GM12878 (cell line): ENCODE data around the gene ARPC1B. TPM values are rescaled to one million over a fixed set of nuclear protein-coding genes. Genes with fewer than 3 reads are reported as not detected.

Source experiments
- ASH2L ChIP-seq: fragments of 300-600, 200-600 bp; sonication (generic); IDR thresholded peaks from 2 replicates; pipeline ENCODE4 v1.6.1; 2017; ENCODE audit warnings: low read depth, mild to moderate bottlenecking, borderline replicate concordance
- BHLHE40 ChIP-seq, 2 experiments: fragments of 450-650 bp in 1 of 2; IDR thresholded peaks; 2 replicates each; pipeline ENCODE4 v1.6.1; 2011 to 2017; ENCODE audit warnings: low read depth in 2 of 2, borderline replicate concordance in 1 of 2, improper control_type of control experiment in 1 of 2, low read length in 1 of 2, mild to moderate bottlenecking in 1 of 2
- CBX3 ChIP-seq: fragments of 200-600 bp; sonication (generic); IDR thresholded peaks from 2 replicates; pipeline ENCODE4 v1.6.1; 2016; ENCODE audit warnings: low read depth, borderline replicate concordance
- CREB1 ChIP-seq: IDR thresholded peaks from 2 replicates; pipeline ENCODE4 v1.6.1; 2012; ENCODE audit warnings: low read depth, mild to moderate bottlenecking, inconsistent platforms
- ETV6 ChIP-seq, 2 experiments: fragments of 450-650 bp in 1 of 2; IDR thresholded peaks in 1 of 2; conservative IDR thresholded peaks in 1 of 2; 2 replicates each; pipeline ENCODE4 v1.6.1; 2014; ENCODE audit warnings: antibody characterized with exemption in 1 of 2, borderline replicate concordance in 1 of 2, low read depth in 1 of 2, mild to moderate bottlenecking in 1 of 2, moderate library complexity in 1 of 2
- FOXK2 ChIP-seq: fragments of 450-650 bp; IDR thresholded peaks from 2 replicates; pipeline ENCODE4 v1.6.1; 2017; ENCODE audit warnings: mild to moderate bottlenecking, moderate library complexity
- JUND ChIP-seq: IDR thresholded peaks from 2 replicates; pipeline ENCODE4 v1.6.1; 2012; ENCODE audit warnings: low read depth, mild to moderate bottlenecking, low read length, improper control_type of control experiment, moderate library complexity
- MYC ChIP-seq: IDR thresholded peaks from 2 replicates; pipeline ENCODE4 v1.6.1; 2011; ENCODE audit warnings: mild to moderate bottlenecking, low read length, moderate library complexity, inconsistent platforms; ENCODE audit not compliant: insufficient read depth, insufficient replicate concordance, insufficient read length, severe bottlenecking
- NR2C1 ChIP-seq: fragments of 450-650 bp; IDR thresholded peaks from 2 replicates; pipeline ENCODE4 v1.6.1; 2017; ENCODE audit warnings: antibody characterized with exemption, mild to moderate bottlenecking, moderate library complexity
- NRF1 ChIP-seq: conservative IDR thresholded peaks from 2 replicates; pipeline ENCODE4 v1.6.1; 2011; ENCODE audit warnings: mild to moderate bottlenecking, low read depth, low read length, improper control_type of control experiment
- POLR2AphosphoS2 ChIP-seq: IDR thresholded peaks from 2 replicates; pipeline ENCODE4 v1.6.1; 2011; ENCODE audit warnings: low read depth, mild to moderate bottlenecking, low read length, improper control_type of control experiment, moderate library complexity
- POLR2AphosphoS5 ChIP-seq: IDR thresholded peaks from 2 replicates; pipeline ENCODE4 v1.6.1; 2011; ENCODE audit warnings: mild to moderate bottlenecking, low read length, inconsistent platforms
- RB1 ChIP-seq: fragments of 450-650 bp; formaldehyde crosslinking; IDR thresholded peaks from 2 replicates; pipeline ENCODE4 v1.6.1; 2017; ENCODE audit warnings: mild to moderate bottlenecking, borderline replicate concordance
- RBBP5 ChIP-seq: fragments of 200-600 bp; sonication (generic); conservative IDR thresholded peaks from 2 replicates; pipeline ENCODE4 v1.6.1; 2016
- SMAD1 ChIP-seq: fragments of 450-650 bp; IDR thresholded peaks from 2 replicates; pipeline ENCODE4 v1.6.1; 2018; ENCODE audit warnings: mild to moderate bottlenecking, low read depth; ENCODE audit not compliant: partially characterized antibody
- SMAD5 ChIP-seq: IDR thresholded peaks from 2 replicates; pipeline ENCODE4 v1.6.1; 2016; ENCODE audit warnings: antibody characterized with exemption, low read depth
- SREBF2 ChIP-seq: IDR thresholded peaks from 2 replicates; pipeline ENCODE4 v1.6.1; 2012; ENCODE audit warnings: mild to moderate bottlenecking, low read length
- STAT3 ChIP-seq: IDR thresholded peaks from 2 replicates; pipeline ENCODE4 v1.6.1; 2011; ENCODE audit warnings: low read depth, low read length, improper control_type of control experiment
- TCF3 ChIP-seq: IDR thresholded peaks from 2 replicates; pipeline ENCODE4 v1.6.1; 2012; ENCODE audit warnings: low read depth, mild to moderate bottlenecking, low read length, borderline replicate concordance; ENCODE audit not compliant: insufficient read depth
- WRNIP1 ChIP-seq: IDR thresholded peaks from 2 replicates; pipeline ENCODE4 v1.6.1; 2011; ENCODE audit warnings: low read depth, low read length, improper control_type of control experiment, borderline replicate concordance
- ZNF207 ChIP-seq: fragments of 450-650 bp; IDR thresholded peaks from 2 replicates; pipeline ENCODE4 v1.6.1; 2014; ENCODE audit warnings: antibody characterized with exemption, mild to moderate bottlenecking, borderline replicate concordance
- polyA plus RNA-seq, 11 experiments: library from polyadenylated mRNA; depleted of rRNA in 4 of 11; unstranded in 6 of 11; stranded (reverse) in 5 of 11; fragments of >200 nt; fragmentation: Nextera tagmentation in 4 of 11; fragmentation: Illumina TruSeq in 1 of 11; extraction: Ambion mirVana in 4 of 11; extraction: Trizol in 1 of 11; gene quantifications; 1 replicate in 1 of 11; 2 replicates in 10 of 11; pipeline versions ENCODE4 v1.2.1 to v1.2.3, GENCODE V29; 2011 to 2016; ENCODE audit warnings: inconsistent platforms in 2 of 11, missing spikeins in 2 of 11, low read depth in 1 of 11
- total RNA-seq, 4 experiments: library from RNA; depleted of rRNA in 3 of 4; stranded (reverse); fragments of >200 nt in 3 of 4; fragmentation: Illumina TruSeq in 1 of 4; extraction: Trizol in 1 of 4; gene quantifications; 2 replicates each; pipeline versions ENCODE4 v1.2.1 to v1.2.3, GENCODE V29; 2013 to 2021
- TF ChIP-seq, protein P1 (sequence below): fragments of 450-650 bp; IDR thresholded peaks from 2 replicates; pipeline ENCODE4 v1.6.1; 2016; ENCODE audit warnings: mild to moderate bottlenecking
- TF ChIP-seq, protein P2 (sequence below): IDR thresholded peaks from 2 replicates; pipeline ENCODE4 v1.6.1; 2012; ENCODE audit warnings: low read length, inconsistent platforms
- TF ChIP-seq, protein P3 (sequence below): fragments of 150-350 bp; IDR thresholded peaks from 2 replicates; pipeline ENCODE4 v1.6.1; 2014; ENCODE audit warnings: mild to moderate bottlenecking, low read depth, low read length

Gene ARPC1B
- total and polyA plus RNA-seq, 10 of the 15 experiments (the other 5 are each of a cell fraction or from before 2014, with no cell fraction given): 14.1 to 762 (median 387) TPM

DNA sequence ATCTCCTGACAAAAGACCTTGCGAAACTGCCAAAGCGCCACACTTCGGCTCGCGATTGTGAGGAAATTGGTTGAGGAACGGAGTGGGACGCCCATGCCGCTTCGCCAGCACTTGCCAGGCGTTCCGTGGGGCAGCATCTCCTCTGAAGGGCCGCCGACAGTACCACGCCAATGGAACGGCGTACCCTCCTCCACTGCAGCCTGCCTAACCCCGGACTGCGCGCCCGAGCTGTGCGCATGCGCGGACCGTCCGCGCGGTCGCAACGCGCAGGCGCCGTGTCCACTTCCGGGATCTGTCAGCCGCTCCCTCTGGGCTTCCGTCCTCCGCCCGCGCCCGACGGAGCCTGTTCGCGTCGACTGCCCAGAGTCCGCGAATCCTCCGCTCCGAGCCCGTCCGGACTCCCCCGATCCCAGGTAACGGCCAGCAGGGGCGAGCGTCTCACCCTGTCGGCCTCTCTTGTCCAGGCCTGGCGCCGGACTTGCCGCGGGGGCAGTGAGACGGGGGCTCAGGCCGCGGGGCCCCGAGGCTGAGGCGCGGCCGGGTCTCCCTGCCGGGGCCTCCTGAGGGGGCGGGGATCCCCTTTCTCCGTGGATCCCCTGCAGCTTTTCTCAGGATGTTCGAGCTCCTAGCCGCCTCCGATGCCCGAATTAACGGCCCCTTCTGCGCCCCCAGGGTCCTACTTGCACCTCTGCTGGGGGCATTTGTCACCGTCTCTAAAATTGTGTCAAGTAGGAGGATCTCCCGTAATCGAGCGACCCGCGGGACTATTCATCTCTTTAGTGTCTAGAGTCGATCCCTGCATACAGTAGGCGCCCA lies 48.7 kb upstream of the ARPC1B start, which contains the start of gene ARPC1A (continued):
- TF ChIP-seq ASH2L: no peak; the same call in 1 of the 2 replicates
- TF ChIP-seq POLR2AphosphoS5: peak; percentile 97
- no peak for TF ChIP-seq NR2C1
- TF ChIP-seq CBX3: no peak
- TF ChIP-seq FOXK2: no peak
- peak; percentile 89 for TF ChIP-seq MYC
- peak; percentile 94 for TF ChIP-seq POLR2AphosphoS2
- TF ChIP-seq, protein P1, sequence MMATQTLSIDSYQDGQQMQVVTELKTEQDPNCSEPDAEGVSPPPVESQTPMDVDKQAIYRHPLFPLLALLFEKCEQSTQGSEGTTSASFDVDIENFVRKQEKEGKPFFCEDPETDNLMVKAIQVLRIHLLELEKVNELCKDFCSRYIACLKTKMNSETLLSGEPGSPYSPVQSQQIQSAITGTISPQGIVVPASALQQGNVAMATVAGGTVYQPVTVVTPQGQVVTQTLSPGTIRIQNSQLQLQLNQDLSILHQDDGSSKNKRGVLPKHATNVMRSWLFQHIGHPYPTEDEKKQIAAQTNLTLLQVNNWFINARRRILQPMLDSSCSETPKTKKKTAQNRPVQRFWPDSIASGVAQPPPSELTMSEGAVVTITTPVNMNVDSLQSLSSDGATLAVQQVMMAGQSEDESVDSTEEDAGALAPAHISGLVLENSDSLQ: peak; percentile 61; the same call in 1 of the 2 replicates
- TF ChIP-seq SREBF2: no peak
- no peak for TF ChIP-seq WRNIP1
- TF ChIP-seq, protein P2, sequence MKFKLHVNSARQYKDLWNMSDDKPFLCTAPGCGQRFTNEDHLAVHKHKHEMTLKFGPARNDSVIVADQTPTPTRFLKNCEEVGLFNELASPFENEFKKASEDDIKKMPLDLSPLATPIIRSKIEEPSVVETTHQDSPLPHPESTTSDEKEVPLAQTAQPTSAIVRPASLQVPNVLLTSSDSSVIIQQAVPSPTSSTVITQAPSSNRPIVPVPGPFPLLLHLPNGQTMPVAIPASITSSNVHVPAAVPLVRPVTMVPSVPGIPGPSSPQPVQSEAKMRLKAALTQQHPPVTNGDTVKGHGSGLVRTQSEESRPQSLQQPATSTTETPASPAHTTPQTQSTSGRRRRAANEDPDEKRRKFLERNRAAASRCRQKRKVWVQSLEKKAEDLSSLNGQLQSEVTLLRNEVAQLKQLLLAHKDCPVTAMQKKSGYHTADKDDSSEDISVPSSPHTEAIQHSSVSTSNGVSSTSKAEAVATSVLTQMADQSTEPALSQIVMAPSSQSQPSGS: no peak
- TF ChIP-seq SMAD1: peak; percentile 19
- TF ChIP-seq SMAD5: peak; percentile 92
- TF ChIP-seq RBBP5: no peak
- TF ChIP-seq ZNF207: peak; percentile 91; the same call in 1 of the 2 replicates
- TF ChIP-seq JUND: no peak
- peak in 1 of 2 experiments; percentile 33; a peak in 1 of 4 replicates for TF ChIP-seq BHLHE40 (IDR thresholded peaks at IDR 0.05; ENCODE audit: borderline replicate concordance in 1 of 2, low read depth in 2 of 2, low read length in 1 of 2)
- no peak for TF ChIP-seq STAT3
- TF ChIP-seq, protein P3, sequence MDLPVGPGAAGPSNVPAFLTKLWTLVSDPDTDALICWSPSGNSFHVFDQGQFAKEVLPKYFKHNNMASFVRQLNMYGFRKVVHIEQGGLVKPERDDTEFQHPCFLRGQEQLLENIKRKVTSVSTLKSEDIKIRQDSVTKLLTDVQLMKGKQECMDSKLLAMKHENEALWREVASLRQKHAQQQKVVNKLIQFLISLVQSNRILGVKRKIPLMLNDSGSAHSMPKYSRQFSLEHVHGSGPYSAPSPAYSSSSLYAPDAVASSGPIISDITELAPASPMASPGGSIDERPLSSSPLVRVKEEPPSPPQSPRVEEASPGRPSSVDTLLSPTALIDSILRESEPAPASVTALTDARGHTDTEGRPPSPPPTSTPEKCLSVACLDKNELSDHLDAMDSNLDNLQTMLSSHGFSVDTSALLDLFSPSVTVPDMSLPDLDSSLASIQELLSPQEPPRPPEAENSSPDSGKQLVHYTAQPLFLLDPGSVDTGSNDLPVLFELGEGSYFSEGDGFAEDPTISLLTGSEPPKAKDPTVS: no peak
- 0 out of 2 replicates have a peak, but pooled peaks have one; percentile 19 for TF ChIP-seq TCF3
- peak; percentile 89 for TF ChIP-seq NRF1
- TF ChIP-seq RB1: peak; percentile 74; the same call in 1 of the 2 replicates
- TF ChIP-seq ETV6 (conservative IDR thresholded peaks at IDR 0.05 in 1 of 2, IDR thresholded peaks at IDR 0.05 in 1 of 2; ENCODE audit: borderline replicate concordance in 1 of 2, low read depth in 1 of 2): peak in 1 of 2 experiments; percentile 46; a peak in 1 of 4 replicates
- TF ChIP-seq CREB1: peak; percentile 69; the same call in 1 of the 2 replicates
